Measurements from ENCODE around the gene LIFR. TPM values are rescaled to one million over a fixed set of nuclear protein-coding genes. Genes with fewer than 3 reads are reported as not detected.

Gene LIFR
- polyA plus RNA-seq, 1 donor (not counting 4 experiments of a cell fraction or from before 2014, with no cell fraction given), result 1.1 TPM

- H3K9me3 ChIP-seq (ENCODE audit: control insufficient read depth, low read depth, low read length), result no peaks in the 10 kb centered on the region
Measured at GRCh38 chr5:38527475-38527874, 29.0 kb downstream of the LIFR start.

GRCh38 chr5:38524022-38524421 is 32.4 kb downstream of the LIFR start:
- H2AFZ ChIP-seq (ENCODE audit: control insufficient read depth, low read length), result no peak overlapping the region

More at GRCh38 chr5:38527475-38527874, 29.0 kb downstream of the LIFR start:
- TF ChIP-seq CTCF (optimal IDR thresholded peaks at IDR 0.05 in 1 of 3, IDR thresholded peaks at IDR 0.05 in 1 of 3, conservative IDR thresholded peaks at IDR 0.05 in 1 of 3; ENCODE audit: extremely low read depth in 1 of 3, insufficient read depth in 2 of 3, low read length in 3 of 3) (no peak), EZH2 (IDR thresholded peaks at IDR 0.05; ENCODE audit: low read length) (no peak)
- H4K20me1 ChIP-seq (ENCODE audit: control insufficient read depth, extremely low read depth, insufficient read depth, low read length), result no peaks in the 10 kb centered on the region
- H3K4me1 ChIP-seq (ENCODE audit: control insufficient read depth, extremely low read depth, insufficient read depth, low read length), result no peaks in the 10 kb centered on the region
- no peaks in the 10 kb centered on the region for H3K79me2 ChIP-seq (ENCODE audit: control insufficient read depth, insufficient read depth, low read length)
- no peak for DNase-seq (ENCODE audit: low read depth, low spot score)
- no peaks in the 10 kb centered on the region for H3K27me3 ChIP-seq (ENCODE audit: control insufficient read depth, extremely low read depth, insufficient read depth, low read length)
- FAIRE-seq, result no peak
- no peaks in the 10 kb centered on the region for H3K36me3 ChIP-seq (ENCODE audit: control insufficient read depth in 2 of 2, extremely low read depth in 1 of 2, insufficient read depth in 2 of 2, low read length in 2 of 2)
- dilution Hi-C loops (cut with MboI; ENCODE audit: extremely low pct_ligation_motif_present, low sequenced_read_pairs), result no loop called here
- H3K4me2 ChIP-seq (ENCODE audit: control insufficient read depth, extremely low read depth, insufficient read depth, low read depth, low read length), result no peak overlapping the region
- no peak overlapping the region for H3K9ac ChIP-seq (ENCODE audit: control insufficient read depth, extremely low read depth, insufficient read depth, low read length)
- no peak overlapping the region for H2AFZ ChIP-seq (ENCODE audit: control insufficient read depth, low read length)
- H3K4me3 ChIP-seq (ENCODE audit: control insufficient read depth in 2 of 3, extremely low read depth in 1 of 3, insufficient read depth in 2 of 3, low read depth in 1 of 3, low read length in 3 of 3), result no peak overlapping the region
- H3K9me1 ChIP-seq (ENCODE audit: control insufficient read depth, extremely low read depth, insufficient read depth, low read length), result no peaks in the 10 kb centered on the region
- no peak overlapping the region for H3K27ac ChIP-seq (ENCODE audit: control insufficient read depth, insufficient read depth, low read length)

More at GRCh38 chr5:38524022-38524421, 32.4 kb downstream of the LIFR start:
- DNase-seq (ENCODE audit: low read depth, low spot score) (no peak), FAIRE-seq (no peak)
- Histone ChIP-seq H3K27ac (ENCODE audit: control insufficient read depth, insufficient read depth, low read length) (no peak overlapping the region), H3K4me1 (ENCODE audit: control insufficient read depth, extremely low read depth, insufficient read depth, low read length) (no peaks in the 10 kb centered on the region), H3K4me3 (ENCODE audit: control insufficient read depth in 2 of 3, extremely low read depth in 1 of 3, insufficient read depth in 2 of 3, low read depth in 1 of 3, low read length in 3 of 3) (no peak overlapping the region), H3K9me3 (ENCODE audit: control insufficient read depth, low read depth, low read length) (no peaks in the 10 kb centered on the region), H3K36me3 (ENCODE audit: control insufficient read depth in 2 of 2, extremely low read depth in 1 of 2, insufficient read depth in 2 of 2, low read length in 2 of 2) (no peaks in the 10 kb centered on the region), H4K20me1 (ENCODE audit: control insufficient read depth, extremely low read depth, insufficient read depth, low read length) (no peaks in the 10 kb centered on the region), H3K27me3 (ENCODE audit: control insufficient read depth, extremely low read depth, insufficient read depth, low read length) (no peaks in the 10 kb centered on the region), H3K9me1 (ENCODE audit: control insufficient read depth, extremely low read depth, insufficient read depth, low read length) (no peaks in the 10 kb centered on the region), H3K9ac (ENCODE audit: control insufficient read depth, extremely low read depth, insufficient read depth, low read length) (no peak overlapping the region), H3K4me2 (ENCODE audit: control insufficient read depth, extremely low read depth, insufficient read depth, low read depth, low read length) (no peak overlapping the region), H3K79me2 (ENCODE audit: control insufficient read depth, insufficient read depth, low read length) (no peaks in the 10 kb centered on the region)
- dilution Hi-C loops (cut with MboI; ENCODE audit: extremely low pct_ligation_motif_present, low sequenced_read_pairs), result no loop called here
- no peak for TF ChIP-seq CTCF (optimal IDR thresholded peaks at IDR 0.05 in 1 of 3, IDR thresholded peaks at IDR 0.05 in 1 of 3, conservative IDR thresholded peaks at IDR 0.05 in 1 of 3; ENCODE audit: extremely low read depth in 1 of 3, insufficient read depth in 2 of 3, low read length in 3 of 3)
- no peak for TF ChIP-seq EZH2 (IDR thresholded peaks at IDR 0.05; ENCODE audit: low read length)
